GM18873 (cell line): ENCODE results near the gene ETS1.

Source experiments
- ATAC-seq: cut with Tn5 transposase; IDR thresholded peaks from one replicate; pipeline ENCODE4 v1.9.1; 2021; ENCODE audit warnings: mild to moderate bottlenecking, moderate library complexity, moderate number of reproducible peaks; ENCODE audit not compliant: unreplicated experiment, low FRiP score

Gene ETS1

DNA sequence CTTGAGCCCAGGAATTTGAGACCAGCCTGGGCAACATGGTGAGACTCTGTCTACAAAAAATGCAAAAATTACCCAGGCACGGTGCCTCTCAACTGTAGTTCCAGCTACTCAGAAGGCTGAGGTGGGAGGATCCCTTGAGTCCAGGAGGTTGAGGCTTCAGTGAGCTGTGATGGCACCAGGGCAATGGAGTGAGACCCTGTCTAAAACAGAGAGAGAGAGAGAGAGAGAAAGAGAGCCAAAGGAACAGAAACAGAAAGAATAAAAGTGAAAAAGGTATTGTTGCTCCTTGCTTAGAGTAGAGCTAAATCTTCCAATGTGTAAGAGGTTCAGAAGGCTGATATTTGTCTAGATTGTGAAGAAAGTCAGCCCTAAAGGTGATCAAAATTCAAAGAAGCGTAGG lies 8.9 kb upstream of the ETS1 start:
- ATAC-seq, result no peak

DNA sequence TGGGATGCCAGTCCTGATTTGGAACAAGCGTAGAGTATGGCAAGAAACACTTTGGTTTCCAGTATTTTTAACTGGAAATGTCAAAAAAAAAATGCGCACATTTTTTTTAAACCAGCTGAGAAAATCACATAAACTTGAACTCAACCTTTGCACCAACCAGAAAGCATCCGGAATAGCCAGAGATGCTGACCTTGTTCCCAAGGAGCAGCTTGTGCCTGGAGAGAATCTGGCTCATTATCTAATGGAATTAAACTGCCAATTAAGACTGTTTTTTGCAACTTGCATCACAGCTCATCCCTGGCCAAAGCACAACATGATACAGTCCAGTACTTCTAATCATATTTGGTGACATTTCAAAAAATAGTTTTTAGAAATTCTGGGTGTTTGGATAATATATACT lies 8.4 kb upstream of the ETS1 start:
- ATAC-seq, result no peak

DNA sequence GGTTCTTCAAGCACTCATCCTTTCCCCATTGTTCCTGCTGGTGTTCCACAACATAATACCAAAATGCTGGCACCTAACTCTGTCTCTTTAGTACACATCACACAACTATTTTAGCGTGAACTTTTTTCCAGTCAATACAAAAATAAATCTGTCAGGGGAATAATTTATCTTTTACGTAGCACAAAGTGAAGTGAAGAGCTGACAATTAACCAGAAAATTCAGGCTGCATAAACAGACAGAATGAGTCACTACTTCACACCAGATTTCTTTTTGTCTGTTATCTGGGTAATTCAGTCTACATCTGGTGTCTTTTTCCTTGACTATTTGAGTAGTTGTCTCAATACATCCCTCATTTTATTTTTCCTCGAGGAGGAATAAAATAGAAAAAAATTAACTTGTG lies 7.9 kb upstream of the ETS1 start:
- ATAC-seq, result no peak

DNA sequence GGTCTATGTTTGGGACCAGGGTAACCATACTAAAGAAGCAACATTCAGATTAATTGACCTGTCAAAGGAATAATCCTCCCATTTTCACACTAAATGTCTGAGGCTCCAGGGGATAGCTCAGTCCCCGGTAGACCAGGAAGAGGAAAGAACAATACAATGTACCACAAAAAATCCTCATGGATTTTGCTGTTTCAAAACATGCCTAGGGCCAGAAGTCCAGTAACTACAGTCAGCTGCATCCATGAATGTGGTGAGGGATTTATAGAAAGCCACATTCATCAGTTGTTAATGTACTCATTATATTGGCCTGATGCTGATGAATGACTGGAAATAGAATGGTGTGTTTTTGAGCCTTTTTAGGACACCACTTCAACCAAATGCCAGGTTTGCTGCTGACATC lies 6.9 kb upstream of the ETS1 start:
- ATAC-seq, result no peak

DNA sequence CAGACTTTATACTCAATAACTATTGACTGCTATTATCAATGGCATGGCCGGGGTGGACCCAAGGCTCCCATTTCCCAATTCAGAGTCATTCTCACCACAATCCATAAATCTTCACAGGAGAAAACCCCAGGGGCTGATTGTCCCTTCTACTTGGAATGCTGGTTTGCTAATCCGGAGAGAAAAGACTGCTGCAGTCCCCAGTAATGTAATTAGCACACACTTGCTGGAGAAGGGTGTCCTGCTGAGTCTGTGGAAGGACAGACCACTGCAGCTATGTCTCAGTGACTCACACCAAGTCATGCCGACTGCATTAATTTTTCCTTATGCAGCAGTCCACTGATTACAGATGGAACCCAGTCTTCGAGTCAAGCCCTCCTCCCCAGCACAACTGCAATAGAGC lies 5.9 kb upstream of the ETS1 start:
- no peak for ATAC-seq

DNA sequence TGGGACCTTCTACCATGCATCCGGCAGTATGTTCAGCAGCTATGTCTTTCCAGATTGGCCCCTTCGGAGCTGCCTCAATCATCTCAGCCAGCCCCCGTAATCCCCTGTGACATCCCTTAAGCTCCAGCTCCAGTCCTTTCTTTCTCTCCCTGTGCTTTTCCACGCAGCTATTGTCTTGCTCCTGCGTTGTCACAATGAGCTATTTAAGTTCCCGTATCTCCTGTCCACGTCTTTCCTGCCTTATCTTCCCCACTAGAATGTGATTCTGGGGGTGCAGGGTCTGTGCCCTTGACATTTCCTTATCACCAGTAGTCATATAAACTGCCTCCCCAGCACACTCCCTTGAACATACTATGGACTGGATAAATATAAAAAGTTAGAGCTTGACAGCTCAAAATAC lies 5.1 kb upstream of the ETS1 start:
- ATAC-seq, result no peak

DNA sequence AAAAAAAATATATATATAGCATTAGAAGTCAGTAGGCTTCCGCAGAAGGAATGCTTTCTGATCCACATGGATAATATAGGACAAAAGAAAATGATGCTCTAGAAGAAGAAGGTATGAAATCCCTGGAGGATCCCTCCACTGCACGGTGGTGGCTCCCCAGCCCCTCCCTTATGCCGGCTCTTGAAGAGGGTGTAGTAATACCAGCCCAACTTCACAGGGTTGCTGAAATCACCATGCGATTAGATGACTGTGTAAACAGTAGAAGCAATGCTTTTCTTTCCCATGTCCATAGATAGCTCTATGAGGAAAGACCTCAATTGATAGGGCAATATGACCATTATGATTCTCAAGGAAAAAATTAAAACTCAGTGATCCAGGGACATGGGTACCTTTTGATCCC lies 3.2 kb upstream of the ETS1 start:
- no peak for ATAC-seq

DNA sequence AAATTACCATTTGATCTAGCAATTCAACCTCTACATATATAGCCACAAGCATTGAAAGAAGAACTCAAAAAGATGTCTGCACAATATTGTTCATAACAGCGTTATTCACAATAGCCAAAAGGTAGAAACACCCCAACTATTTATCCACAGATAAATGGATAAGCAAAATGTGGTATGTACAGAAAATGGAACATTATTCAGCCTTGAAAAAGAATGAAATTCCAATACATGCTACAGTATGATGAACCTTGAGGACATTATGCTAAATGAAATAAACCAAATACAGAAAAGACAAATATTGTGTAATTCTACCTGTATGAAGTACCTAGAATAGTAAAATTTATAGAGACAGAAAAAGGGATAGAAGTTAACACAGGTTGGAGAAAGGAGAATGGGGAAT lies 2.6 kb upstream of the ETS1 start:
- ATAC-seq, result no peak

DNA sequence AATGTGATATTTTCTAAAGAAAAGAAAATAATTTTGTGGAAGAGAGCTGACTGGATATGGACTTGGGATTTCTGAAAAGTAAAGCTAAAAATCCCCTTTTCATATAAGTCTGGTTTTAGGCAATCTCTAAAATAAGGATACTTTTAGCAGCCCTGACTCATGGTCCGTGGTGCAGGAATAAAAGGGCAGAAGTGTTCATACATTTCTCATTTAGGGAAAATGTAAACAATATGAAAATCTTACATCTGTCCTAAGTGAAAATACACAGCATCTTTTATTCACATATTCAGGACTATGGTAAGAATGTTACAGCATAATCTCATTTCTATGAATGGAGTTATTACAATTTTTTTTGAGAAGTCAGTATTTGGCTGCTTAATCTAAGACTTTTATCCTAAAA lies 735 bp upstream of the ETS1 start:
- ATAC-seq, result no peak

DNA sequence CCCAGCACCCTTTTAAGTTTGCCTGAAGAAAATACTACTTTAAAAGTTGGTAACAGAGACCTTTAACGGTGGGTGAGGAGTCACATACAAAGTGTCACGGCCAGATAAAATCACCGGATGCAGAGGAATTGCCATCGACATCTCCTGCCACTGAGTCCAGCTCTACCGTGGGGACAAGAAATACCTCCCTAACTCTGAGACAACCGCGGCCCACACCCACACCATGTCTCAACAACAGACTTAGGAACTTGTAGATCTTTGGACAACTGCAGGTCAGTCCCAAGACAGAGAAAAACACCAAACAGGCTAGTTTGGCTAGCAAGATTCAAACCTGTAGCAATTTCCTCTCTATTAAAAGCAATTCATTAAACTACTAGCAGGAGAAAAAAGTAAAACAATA lies 669 bp downstream of the ETS1 start:
- ATAC-seq, result no peak

DNA sequence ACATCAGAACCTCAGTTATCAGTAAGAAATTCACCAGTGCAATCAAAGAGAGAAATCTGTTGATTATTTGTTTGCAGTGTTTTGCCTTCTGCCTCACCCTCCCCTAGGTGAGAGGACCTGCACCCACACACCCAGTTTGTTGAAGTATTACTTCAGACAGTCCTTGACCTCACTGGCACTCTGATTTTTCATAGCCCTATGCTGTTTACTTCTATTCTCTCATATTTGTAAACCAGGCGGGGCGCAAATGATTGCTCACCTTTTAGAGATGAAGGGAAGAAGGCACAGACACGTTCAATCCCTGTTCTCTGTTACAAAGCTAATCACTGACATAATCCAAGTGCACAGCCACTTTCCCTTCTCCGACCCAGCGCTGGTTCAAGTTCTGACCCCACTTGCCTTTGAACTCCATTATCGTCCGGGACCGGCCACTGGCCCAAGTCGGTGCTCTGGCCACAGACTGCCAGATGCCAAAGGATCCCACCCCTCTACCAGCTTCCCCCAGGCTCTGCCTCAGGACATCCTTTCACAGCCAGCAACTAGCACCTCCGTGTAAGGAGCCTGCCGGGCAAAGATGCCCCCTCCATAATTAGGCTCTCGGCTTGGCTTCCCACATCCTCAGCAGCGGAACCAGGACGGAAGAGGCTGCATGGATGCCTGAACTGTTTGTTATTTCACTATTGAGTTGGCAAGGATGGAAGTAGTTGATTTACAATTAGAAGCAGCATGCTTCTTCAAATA lies 1.7 kb downstream of the ETS1 start:
- no peak for ATAC-seq

DNA sequence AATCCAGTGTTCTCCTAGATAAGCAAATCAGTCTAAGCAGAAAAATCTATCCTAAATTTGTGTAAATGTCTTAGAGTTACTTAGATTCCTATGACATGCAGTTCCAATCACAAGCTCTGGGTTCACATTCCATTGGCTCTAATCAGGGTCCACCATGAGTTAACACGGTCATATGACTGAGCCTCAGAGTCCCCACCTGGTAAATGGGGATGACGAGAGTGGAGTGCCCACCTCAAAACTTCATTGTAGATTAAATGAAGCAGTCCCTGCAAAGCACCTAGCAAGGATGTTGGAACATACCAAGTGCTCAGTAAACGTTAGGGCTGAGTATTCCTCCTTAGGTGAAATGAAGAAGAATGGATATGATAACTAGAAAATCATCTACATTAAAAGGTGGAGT lies 3.1 kb downstream of the ETS1 start:
- no peak for ATAC-seq

DNA sequence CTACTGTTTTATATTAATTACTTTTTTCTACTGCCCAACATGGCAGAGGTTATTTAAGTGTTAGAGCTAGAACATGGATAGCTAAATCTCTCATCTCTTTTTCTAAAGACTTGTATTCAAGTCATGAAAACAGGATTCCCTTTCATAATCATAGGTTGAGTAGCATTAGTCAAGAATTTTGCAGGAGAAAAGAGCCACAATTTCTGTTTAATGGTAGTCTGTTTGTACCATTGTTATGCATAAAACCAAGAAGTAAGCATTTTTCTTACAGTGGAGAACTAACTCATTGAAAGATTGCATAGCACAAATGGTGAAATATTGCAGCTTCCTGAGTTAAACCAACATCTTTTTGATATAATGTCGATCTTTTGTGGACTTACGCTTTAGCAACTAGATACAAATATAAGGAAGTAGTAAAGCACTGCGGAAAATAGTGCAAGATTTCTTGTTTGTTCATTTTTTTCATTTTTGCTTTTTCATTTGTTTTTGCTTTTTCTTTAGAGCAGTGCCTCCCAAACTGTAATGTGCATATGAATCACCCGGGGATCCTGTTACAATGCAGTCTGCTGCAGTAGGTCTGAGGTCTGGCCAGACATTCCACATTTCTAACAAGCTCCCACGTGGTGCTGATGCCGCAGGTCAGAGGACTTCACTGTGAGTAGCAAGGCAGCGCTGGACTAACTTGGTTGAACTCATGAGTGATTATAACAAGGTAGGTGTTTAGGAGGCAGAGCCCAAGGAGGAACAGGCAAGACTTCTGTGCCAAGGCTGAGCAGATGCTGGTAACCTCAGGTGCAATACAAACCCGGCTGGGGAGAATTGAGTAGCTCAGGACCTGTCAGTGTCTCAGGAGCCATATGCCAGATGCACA lies 4.6 kb downstream of the ETS1 start:
- no peak for ATAC-seq

DNA sequence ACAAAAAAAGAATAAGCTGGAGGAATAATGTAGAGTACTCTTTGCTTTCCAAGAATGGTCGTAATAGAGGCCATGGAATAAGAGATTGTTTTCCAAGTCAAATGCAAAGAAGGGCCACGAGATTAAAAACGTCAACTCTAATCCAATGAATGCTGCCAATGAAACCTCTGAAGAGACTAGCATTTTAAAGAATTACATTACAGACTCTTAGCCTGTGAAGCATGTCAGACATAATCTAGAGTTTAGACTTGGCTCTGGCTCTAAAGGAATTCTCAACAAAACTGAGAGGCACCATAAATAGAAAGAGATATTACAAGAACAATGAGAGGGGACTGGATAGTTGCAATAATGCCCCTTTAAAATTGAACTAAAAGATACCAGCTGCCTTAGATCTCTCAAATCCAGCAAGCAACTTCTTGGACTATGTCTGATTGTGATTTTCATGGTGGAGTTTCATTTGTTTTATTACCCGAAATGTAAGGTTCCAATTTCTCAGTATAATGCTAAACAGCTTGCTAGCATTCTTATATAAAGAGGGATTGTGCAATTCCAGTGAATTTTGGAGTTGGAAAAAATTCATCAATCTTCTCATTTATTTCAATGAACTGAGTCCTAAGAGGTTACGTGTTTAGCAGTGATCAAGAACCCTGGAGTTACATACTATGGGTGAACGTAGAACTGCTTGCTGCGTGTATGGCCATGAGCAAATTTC lies 5.6 kb downstream of the ETS1 start:
- ATAC-seq, result no peak

DNA sequence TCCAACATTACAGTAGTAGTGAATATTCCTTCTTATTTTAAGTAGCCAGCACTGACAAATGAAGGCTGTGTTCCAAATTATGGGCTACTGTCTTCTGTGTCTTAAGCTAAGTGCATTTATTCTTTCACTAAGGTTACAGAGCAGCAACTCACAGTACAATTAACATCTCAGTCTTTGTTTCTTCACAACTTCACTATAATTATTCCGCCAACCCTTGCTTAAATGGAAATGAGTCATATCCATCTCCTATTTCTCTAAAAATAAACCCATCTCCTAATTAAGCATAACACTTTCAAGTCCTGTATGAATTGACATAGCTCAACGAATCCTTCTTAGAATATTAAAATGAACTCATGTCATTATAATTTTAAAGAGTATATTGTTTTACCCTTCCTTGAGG lies 6.7 kb downstream of the ETS1 start:
- ATAC-seq, result no peak

DNA sequence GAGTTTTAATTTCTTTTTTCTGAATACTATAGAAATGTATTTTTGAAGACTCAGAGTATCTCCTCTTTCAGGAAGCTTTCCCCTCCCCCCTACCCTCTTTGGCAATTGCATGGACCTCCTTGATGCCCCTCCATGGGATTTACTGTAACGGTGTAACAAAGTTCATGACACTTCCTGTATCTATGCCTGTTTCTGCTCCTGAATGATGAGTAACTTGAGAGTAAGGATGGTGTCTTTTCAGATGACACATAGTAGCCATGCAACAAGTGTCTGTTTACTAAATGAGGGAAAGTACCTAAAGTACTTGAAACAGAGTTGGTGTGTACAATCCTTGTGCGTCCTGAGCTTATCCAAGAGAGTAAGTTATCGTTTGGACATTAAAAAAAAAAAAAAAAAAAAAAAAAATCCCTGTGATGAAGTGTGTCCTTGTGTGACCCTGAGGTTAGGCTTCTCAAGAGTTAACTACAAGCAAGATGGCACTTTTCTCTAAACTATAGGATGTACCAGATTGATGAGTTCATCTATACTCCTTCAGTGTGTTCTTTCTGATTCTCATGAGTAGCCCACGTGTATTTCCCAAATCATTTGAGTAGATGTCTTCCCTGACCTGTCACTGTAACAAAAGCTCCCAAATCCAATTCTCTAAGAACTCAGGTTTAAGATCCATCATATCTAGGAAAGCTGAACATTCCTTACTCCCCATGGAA lies 7.4 kb downstream of the ETS1 start:
- ATAC-seq, result peak; percentile 81

DNA sequence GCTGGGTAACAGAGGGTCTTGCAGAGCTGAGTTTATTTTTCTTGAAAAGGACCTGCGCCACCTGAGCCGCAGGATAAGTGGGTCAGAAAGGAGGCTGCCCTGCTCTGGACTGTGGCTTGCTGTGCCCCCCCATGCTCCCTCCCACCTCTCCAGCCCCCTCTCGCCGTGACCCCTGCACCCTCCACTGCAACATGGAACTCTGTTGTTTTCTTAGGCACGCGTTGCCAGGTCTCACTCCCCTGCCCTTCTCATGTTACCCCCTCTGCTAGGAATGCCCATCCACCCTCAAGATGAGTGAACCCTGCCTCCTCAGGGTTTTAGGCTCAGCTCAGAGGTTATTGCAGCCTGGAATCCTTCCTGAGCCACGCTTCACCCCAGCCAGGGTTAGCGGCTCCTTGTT lies 10.8 kb downstream of the ETS1 start:
- ATAC-seq, result no peak

DNA sequence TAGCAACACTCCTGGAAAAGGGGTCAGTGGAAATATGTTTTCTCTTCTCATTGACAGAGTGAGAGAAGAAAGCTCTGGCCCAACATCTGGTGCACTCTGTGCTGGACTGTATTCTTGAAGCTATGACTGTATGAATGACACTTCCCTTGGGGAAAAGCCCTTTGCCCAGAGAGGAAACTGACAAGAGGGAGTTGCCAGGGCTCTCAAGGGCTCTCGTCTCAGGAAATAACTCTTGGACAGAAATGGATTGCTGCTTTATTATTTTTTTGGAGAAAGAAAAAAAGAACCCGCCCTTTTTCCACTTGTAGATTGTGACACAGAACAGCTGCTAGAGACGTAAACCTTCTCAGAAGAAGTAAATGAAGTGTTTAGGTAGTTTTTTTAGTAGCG lies 11.4 kb downstream of the ETS1 start:
- no peak for ATAC-seq

DNA sequence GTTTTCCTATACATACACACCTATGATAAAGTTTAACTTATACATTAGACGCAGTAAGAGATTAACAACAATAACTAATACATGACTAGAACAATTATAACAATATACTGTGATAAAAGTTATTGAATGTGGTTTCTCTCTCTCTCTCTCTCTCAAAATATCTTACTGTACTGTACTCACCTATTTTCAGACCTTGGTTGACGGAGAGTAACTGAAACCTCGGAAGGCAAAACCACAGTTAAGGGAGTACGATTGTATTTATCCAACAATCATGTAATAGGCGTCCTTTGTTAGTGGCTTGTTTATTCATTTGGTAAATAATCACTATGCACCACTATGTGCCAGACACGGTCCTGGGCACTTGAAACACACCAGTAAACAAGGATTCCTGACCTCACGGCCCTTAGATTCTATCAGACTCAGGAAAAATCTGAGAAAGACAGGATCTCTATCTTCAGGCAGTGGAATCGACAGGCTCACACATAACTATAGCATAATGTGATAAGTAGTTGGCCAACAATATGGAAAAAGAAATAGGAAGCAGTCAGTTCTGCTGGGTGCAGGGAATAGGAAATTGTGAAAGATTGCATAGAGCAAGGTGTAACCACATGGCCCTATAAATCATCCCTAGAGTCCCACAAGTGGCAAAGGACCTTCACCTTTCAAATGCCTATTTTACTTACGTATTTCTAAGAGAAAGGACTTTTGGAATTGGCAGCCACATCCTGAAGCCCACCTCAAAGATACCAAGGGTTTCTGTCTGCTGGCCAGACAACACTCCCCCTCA lies 12.0 kb downstream of the ETS1 start:
- no peak for ATAC-seq

DNA sequence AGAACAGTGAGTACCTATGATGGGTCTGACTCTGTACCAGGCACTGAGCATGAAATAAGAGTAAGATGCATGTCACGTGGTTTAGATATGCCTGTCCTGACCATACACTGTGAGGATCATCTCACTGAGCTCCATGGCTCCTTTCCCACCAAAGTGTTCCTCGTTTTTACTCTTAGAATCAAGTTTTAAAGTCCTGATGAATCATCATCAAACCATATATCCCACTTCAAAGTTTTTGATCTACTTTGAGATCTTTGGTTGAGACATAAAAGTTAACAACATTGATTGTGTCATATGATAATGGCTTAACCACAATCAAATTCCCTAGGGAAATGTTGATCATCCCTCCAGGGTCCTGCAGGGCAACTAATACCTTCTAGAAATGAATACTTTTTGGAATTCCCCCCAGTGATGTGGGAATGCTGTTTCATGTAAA lies 12.8 kb downstream of the ETS1 start:
- ATAC-seq, result no peak
